HG03432 (cell line): ENCODE measurements around the gene CA5A.

ENCODE experiments used
- ATAC-seq: cut with Tn5 transposase; IDR thresholded peaks from one replicate; pipeline ENCODE4 v1.9.1; 2021; ENCODE audit warnings: mild to moderate bottlenecking, moderate library complexity; ENCODE audit not compliant: unreplicated experiment

Gene CA5A

DNA sequence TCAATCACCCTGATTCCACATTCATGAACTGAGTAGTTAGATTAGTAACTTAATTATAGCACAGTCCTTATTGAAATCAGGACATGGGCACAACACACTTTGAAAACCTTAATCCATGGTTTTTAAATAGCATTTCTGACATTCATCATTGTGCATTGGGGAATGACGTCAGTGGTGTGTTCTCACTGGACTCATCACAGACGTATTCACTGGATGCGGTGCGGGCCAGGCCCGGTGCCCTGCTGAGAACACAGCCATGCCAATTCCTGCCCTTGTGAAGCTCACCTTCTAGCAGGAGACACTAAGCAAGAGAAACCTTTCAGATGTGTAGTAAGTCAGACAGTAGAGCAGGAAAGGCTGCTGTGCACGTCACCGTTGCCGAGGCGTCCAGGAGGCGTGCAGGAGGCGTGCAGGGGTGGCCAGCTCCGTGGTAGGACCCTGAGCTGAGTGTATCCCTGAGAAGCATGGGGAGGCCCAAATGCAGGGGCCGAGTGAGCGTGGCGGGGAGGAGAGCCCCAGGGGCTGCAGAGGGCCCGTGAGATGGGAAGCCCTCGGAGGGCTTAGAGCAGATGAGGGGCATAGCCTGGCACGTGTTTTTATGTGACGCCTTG is 27.8 kb upstream of the CA5A start:
- ATAC-seq: no peak

DNA sequence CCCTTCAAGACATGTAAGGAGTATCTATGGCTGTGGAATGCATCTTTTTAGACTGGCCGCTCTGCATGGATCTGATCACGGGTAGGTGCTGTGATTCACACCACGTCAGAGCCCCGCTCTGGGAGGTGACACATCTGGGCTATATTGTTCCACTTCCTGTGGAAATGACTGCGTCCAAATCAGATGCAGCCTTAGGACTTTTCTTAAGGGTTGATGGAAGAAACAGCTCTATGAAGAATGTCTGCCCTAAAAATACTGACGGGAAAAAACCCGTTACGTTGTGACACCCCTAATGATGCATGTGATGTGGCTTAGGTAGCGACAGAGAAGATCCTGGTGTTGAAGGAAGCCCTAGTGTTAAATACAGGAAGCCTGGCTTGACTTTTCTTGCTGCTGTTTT is 27.1 kb upstream of the CA5A start:
- no peak for ATAC-seq

DNA sequence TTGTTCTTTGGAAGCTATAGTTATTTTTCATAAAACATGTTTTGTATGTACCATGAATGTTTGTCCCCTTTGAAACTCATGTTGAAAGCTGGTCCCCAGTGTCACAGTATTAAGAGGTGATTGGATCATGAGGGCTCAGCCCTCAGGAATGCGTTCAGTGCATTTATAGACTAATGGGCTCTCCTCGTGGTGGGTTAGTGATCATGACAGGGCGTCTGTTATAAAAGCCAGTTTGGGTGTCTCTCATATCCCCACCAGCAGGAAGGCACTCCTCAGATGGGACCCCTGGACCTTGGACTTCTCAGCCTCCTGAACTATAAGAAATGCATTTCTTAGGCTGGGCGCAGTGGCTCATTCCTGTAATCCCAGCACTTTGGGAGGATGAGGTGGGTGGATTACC is 25.3 kb upstream of the CA5A start:
- no peak for ATAC-seq

DNA sequence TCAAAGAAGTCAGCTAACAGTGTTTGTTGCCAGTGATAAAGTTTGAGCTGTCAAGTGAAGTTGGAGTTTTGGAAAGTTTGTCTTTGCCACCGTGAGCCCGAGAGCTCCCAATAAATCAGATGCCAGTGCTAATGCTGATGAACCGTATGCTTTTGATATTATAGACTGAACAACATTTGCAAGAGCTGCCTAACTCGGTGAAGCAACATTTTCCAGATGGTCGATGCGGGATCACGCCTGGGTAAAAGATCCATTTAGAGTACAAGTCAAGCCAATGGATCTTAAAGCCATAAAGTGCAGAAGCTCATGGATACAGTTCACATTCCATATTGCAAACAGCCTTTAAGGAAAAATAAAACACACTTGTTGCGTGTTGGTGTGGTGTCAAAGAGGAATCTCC is 24.5 kb upstream of the CA5A start:
- ATAC-seq: no peak

DNA sequence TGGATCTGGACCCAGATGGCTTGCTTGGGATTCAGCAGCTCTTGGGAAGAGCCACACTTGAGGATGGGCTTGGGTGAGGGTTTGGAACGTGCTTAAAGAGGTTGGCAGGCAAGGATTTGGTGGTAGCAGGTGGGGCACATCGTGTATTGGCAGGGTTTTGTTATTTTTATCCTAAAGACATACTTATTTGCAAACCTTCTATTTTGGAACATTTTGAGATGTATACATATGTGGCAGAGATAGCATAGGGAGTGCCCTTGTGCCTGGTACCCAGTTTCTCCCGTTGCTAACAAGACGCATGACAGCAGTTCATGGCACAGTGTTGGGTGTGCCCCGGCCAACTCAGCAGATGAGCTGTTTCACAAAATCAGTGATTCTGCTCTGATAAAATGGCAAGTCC is 24.0 kb upstream of the CA5A start:
- ATAC-seq: no peak

DNA sequence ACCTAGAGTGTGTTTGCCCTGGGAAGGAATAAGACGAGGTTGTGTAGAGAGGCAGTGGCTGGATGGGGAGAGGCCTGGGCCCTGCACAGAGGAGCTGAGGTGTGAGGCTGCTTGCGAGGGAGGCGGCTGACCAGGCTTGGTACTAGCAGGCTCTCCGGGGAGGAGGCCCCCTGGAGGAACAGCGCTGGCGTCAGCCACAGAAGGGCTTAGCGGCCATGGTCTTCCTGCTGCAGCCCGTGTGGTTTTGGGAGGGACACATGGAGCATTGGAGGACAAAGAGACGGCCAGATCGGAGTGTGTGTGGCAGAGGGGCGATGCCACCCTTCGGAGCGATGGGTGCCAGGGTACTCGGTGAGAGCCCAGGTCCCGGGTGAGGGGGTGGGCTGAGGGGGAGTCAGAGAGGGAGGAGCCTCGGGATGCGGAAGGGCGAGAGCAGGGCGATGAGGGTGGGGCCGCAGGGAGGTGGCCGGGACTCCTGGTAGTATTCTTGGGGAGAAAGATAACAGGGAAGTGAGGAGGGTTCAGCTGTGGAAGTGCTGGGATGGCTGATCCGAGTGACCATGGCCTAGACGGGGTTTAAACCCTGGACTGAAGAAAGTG is 23.2 kb upstream of the CA5A start:
- no peak for ATAC-seq

DNA sequence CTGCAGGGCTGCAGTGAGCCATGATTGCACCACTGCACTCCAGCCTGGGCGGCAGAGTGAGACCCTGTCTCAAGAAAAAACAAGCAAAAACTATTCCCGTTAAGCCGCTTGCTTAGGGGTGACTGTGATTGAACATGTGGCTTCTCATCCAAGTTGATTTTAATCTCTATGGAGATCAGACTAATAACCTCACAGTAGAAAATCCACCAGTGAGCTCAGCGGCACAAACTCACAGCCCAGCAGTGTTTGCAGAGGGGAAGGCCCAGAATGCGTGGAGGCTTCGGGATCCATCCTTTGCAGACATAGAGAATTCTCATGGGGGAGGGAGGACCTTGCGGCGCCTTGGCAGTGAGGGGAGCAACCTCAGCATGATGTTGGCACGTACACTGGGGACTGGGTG is 22.3 kb upstream of the CA5A start:
- ATAC-seq: no peak

DNA sequence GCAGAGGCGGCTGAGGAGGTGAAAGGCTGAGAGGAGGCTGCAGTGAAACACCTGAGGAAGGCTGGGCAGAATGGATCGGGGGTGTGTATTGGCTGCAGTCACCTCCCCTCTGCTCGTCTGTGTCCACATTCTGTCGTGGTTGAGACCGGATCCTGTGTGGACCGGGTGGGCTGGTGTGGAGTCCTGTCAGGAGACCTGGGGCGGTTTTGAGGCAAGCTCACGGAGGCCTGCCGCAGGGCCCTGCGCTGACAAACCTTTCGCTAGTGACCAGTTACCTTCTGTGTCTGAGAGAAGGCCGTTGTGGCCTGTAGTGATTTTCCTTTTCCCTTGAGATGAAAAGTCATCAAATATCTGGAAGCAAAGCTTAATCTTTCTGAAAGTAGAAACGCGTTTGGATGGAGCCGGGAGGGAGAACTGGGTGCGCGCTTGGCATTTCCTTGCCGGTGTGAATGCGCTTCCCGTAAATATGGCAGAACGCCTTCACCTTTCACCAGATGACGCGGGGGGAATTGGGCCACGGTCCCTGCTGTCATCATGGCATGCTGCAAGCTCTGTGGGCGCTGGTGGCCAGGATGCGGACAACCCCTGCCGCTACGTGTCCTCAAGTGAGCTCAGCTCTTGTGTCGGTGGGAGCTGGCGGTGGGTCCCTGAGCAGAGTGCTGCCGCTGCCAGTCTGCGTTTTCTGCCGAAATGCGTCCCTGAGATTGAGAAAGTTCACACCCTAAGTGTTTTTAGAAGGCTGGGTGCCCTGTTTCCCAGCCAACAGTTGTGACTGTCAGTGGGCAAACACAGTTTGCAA is 21.2 kb upstream of the CA5A start:
- ATAC-seq: no peak

DNA sequence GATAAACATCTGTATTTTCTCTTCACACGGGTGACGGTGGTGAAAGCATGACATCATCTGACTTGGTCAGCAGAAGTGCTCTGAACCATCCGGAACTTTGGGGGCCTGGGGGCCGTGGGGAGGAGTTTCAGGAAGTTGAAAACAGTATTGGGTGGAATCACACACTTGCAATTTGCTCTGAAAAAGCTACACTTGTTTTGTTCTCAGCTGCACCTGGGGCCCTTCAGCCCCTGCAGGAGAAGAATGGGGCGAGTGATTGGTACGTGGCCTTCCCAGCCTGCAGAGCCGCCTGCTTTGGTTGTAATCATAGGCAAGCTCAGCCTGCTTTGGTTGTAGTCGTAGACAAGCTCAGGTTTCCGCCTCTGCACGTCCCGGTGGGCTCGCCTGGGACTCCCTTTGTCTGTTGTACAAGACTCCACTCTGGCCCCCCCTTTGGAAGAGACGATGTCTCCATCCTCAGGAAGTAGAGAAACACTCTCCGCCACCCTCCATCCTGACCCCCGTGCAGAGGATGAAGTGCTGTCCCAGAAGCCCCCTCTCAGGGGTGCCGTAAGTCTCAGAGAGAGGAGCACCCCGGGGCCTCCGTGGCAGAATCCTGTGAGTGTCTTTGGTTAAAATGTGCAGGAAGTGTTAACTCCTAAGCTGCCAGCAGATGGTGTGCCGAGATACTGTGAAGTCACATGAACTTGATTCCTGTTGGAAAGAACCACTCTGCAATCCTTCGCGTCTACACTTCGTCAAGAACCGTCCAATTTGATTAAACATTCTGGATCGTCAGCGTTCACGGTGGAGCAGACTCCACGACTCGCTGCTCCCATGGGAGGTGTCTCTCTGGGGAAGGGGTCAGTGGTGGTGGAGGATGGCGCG is 20.3 kb upstream of the CA5A start:
- ATAC-seq: no peak

DNA sequence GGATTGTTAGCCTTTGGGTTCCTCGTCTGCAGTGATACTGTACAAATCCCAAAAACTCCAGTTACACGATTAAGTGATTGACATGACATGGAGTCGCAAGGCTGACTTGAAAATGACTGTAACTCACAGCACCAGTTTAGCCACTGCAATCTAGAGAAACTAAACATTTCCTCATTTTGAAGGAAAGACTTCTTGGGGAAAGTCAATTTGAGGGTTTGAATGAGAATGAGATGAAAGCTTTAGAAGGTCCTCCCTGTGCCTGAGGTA is 19.7 kb upstream of the CA5A start:
- no peak for ATAC-seq

DNA sequence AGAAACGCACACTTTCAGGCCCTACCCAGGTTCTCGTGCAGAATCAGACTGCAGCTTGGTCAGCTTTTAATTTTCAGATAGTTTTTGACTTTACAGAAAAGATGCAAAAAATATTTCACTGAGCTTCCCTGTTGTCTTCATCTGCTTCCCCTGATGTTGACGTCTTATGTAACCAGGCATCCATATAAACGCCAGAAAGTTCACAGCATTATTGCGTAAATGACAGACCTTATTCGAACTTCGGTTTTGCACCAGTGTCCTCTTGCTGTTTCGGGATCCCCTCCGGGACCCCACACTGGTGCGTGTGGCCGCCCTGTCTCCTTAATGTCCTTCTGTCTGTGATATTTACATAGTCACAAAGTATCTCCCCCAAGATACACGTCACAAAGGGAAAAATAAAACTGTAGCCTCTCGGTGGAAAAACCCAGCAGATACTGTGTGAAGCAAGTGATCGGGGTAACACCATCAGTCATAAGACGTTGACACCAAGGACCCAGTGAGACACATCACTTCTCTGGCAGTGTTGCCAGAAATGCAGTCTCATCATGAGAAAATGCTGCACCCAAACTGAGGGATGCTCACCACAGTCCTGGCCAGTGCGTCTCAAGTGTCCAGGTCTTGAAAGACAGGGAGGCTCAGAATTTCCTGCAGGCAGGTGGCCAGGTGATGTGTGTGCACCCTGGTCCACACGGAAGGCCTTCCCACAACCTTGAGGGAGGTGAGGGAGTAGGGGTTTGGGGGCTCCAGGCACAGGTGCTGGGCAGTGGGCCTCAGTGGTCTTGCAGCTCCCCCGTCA is 19.2 kb upstream of the CA5A start:
- ATAC-seq: no peak

DNA sequence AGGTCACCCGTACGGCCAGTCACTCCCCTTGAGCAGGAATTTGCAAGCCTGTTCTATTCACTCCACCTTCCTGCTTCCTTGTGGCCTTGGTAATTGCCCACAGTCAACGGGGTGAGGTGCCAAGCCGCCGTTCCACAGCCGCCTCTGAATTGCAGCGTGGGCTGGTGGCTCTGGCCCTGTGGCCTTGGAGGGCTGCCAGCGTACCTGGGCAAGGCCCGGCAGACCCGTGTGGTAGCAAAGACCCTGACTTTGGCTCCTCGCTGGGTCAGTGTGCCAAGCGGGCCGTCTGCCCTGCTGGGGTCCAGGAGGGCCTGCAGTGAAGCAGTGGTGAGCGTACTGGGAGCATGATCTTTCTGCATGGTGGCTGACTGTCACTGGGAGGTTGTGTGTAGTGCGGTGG is 18.5 kb upstream of the CA5A start:
- ATAC-seq: no peak

DNA sequence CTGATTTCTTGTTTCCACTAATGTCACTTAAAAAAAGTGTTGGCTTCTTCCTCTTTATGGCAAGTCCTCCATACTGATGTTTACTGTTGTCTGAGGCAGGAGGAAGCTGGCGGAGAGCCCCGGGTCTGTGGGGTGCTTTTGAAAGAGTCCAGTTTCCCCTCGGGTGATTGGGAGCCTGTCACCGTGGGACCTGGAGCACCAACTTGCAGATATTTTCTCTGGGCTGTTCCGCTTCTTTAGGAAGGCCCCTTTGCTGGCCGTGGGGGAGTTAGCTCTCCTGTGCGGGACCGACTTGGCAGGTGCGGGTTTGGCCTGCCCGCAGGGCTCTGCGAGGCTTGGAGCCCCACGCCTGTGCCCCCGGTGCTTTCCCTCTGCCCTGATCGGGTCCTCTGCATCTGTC is 18.0 kb upstream of the CA5A start:
- ATAC-seq: no peak

DNA sequence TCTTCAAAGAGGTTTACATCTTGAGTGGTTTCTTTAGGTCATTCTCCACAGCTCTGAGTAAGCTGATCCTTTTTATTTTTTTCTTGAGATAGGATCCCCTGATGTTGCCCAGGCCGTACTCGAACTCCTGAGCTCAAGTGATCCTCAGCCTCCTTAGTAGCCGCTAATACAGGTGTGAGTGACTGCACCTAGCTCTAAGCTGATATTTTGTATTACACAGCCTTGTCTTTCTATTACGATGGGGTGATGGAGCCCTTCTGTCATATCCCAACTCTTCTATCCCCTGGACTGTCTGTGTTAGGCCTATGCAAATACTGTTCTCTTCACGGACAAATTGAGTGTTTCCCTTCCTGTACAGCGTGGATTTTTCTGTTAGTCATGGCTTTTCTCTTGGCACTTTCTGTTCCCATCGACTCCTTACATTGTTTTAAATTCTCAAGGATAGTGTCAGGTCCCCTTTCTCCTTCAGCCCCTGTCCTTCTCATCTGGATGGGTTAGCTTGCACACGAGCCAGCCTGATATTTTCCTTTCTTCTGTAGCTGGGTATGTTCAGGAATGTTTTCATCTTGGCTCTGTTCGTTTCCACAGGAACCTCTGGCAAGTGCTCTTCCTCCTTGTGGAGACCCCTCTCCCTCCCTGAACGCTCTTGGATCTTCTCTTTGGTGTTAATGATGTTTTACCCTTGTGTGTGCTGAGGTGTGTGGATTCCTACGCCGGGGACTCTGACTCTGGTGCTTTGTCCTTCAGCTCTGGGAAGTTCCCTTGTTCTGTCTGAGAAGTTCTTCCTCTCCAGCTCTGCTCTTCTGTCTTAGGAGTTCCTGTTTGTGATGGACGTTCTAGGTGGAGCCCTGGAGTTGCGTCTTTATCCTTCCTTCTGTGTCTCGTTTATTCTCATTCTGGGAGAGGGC is 17.2 kb upstream of the CA5A start:
- ATAC-seq: no peak

DNA sequence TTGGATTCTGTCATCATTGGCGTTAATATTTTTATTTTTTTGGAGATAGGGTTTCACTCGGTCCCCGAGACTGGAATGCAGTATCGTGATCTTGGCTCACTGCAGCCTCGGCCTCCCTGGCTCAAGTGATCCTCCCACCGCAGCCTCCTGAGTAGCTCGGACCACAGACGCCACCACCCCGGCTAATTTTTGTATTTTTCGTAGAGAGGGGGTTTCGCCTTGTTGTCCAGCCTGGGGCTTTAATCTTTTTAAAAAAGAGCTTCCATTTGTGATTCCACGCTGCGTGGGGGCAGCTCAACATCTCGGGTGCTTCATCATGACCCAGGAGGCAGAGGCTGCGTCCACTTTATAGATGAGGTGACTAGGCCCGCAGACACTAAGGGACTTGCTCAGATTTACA is 16.4 kb upstream of the CA5A start:
- ATAC-seq: no peak

DNA sequence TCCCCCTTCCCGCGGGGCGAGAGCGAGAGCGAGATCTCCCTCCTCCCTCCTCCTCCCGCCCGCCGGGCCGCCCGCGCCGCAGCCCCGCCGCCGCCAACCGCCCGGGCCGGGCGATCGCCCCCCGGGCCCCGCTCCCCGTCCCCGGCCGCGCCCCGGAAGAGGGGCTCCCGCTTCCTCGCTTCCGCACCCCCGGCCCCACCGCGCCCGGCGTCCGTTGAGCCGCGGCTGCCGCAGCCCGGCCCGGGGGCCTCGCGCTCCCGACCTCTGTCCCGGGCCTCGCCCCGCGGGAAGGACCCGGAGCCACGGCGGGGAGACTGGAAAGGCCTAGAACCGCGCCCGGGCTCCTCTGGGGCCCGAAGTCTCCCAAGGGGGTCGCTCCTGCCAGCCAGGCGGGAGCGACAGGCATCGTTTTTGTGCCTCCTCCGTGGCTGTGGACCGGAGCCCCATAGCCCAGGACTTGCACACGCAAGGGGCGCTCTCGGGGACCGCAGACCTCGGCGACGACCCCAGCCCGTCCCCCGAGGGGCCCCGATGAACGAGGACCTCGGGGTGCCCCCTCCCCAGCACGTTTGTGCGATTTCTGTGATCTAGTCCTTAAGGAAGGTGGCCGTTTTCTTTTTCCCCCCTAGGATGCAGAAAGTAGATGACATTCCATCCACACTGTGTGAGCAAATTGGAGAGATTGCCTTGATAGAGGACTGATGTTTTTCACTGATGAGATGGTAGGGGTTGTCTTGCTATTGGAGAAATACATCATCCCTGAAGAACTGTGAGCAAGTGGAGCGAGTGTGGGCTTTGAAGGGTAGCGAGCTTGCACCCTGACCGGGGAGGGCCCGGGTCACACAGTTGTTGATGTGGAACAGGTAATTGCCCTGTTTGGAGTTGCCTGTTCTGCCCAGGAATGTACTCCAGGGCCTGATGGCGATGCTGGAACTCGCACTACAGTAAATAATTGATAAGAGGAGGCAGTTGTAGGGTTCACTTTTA is 15.5 kb upstream of the CA5A start:
- ATAC-seq: peak; percentile 5

DNA sequence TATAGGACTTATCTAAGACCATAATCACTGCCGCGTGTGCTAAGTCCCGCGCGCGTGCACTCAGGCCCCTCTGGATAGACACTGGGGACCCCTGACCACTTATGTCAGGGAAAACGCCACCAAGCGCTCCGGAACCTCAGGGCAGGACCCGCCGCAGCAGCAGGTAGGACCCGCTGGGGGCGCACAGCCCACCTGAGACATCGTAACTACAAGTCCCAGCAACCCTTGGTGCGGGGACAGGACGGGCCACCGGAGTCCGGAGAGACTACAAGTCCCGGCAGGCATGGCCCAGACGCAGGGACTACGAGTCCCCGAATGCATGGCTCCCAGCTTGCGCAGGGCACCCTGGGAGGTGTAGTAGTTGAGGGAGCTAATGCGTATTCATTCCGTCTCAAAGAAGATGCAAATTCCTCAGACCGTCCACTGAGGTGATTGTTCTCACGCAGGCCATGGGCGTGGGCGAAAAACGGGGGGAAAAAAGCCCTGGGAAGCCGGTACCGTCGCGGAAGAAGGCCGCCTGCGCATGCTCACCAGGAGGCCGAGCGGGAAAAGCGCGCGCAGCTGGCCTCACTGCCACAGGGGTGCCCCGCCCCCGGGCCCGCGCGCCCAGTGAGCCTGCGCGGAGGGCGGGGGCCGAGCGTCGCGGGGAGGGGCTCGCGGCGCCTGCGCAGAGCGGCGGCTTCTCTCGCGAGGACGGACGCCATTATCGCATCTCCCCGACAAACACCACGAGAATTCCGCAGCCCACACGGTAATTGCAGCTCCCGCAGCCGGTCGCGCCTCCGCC is 14.6 kb upstream of the CA5A start, which contains the start of gene BANP:
TSS of gene BANP (plus strand) at position 670 of the 787 bp plus-strand sequence. CDS start 23,682 bp downstream, outside the sequence.
- peak; percentile 88 for ATAC-seq
